Raji (cell line): ENCODE measurements around the gene TMEM207.

ENCODE experiments used
- POLR2A ChIP-seq: IDR thresholded peaks from 2 replicates; pipeline ENCODE4 v1.6.1; 2011; ENCODE audit warnings: low read depth, low read length, control low read depth; ENCODE audit not compliant: insufficient read depth

Gene TMEM207

DNA sequence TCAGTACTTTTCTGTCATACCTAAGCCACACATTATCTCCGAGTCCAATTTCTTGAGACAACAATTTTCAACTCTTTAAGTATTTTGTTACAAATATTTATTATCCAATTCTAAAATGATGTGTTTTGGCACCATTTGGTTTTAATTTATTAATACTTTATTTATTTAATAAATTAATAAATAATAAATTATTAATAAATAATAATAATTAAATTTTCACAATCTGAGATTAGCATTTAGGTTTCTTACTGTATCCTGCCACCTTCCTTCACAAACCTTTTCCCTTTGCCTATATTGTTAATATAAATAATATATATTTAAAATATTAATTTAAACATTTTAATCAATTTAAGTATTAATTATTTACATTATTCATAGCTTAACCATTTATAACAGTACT lies 23.9 kb downstream of the TMEM207 start:
- TF ChIP-seq POLR2A: no peak

GRCh38 chr3:190424478-190425439 lies 24.9 kb downstream of the TMEM207 start:
- no peak for TF ChIP-seq POLR2A

DNA sequence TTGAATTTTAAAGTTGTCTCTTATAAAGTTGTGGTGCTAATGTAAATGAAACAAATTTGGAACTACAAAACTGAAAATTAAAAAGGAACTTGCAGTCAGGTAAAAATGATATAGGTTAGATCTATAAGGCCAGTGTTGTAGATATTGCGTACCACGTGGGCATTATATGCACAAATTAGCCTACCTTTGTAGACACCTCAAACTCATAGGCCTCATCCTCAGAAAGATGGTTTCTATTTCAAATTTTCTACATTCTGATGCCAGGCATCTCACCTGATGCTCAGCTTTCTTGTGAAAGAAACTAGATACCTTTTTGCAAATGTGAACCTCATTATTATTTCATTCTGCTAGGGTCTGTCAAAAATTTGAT lies 25.6 kb downstream of the TMEM207 start:
- TF ChIP-seq POLR2A: no peak

DNA sequence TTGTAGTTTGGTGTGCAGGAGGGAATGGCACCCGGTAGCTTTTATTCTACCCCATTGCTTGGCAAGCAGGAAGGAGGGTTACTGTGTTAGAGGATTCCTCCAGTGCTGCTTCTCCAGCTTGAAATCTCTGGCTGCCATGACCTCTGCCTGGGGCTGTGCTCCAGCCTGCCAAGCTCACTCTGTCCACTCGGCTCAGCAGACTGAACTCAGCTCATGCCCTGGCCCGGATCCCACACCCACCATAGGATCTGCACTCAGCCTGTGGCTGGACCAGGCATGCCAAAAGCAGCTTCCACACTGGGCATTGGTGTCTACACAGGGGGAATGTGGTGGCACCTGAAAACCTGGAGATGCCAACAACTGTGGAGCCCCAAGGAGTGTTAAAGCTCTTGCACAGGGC lies 35.4 kb downstream of the TMEM207 start:
- no peak for TF ChIP-seq POLR2A

- no peak for TF ChIP-seq POLR2A
Observed at GRCh38 chr3:190404715-190405114, 45.0 kb downstream of the TMEM207 start.

GRCh38 chr3:190401963-190402362 lies 47.7 kb downstream of the TMEM207 start:
- no peak for TF ChIP-seq POLR2A

- TF ChIP-seq POLR2A: no peak
Observed at GRCh38 chr3:190399677-190400076, 50.0 kb downstream of the TMEM207 start.

DNA sequence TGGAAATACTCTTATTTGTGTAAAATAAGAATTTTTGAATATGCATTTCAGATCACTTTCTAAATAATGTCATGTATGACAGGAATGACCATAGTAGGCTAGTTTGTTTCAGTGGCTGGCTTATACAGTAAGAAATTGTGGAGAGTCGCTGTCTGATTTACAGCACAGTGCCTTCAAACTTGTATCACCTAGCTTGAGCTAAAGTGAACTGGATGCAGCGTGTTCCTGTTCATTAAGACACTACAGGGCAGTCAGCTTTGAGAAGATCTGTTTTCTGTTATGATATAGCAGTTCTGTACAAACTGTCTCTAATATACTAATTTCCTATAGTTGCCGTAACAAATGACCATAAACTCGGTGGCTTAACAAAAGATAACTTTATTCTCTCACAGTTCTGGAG lies 51.8 kb downstream of the TMEM207 start:
- TF ChIP-seq POLR2A: no peak

- TF ChIP-seq POLR2A: no peak
Observed at GRCh38 chr3:190396001-190396400, 53.7 kb downstream of the TMEM207 start.

DNA sequence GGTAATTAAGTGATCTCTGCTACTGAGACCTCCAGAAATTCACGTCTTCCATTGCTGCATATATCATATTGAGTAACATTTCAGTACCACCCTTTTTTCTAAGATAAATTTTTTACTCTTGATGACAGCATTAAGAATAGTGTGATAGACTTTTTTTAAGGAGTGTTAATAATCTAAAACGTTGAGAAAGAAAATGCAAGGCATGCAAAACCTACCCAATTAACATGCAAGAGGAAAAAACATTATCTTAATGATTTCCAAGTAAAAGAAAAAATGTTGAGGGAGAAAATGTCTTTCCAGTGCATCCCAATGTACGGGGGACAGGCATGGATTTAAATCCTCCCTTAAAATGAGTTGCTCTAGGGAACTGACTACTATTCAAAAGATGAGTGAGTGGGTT lies 61.0 kb downstream of the TMEM207 start:
- no peak for TF ChIP-seq POLR2A

- no peak for TF ChIP-seq POLR2A
Observed at GRCh38 chr3:190387578-190388213, 62.0 kb downstream of the TMEM207 start, which contains the start of gene CLDN16. CLDN16 (plus strand) TSS chr3:190388163; CDS start chr3:190388330, 167 bp downstream.

- no peak for TF ChIP-seq POLR2A
Observed at GRCh38 chr3:190385731-190386688, 63.7 kb downstream of the TMEM207 start.

- no peak for TF ChIP-seq POLR2A
Observed at GRCh38 chr3:190384309-190384756, 65.4 kb downstream of the TMEM207 start.

- no peak for TF ChIP-seq POLR2A
Observed at GRCh38 chr3:190382082-190382481, 67.6 kb downstream of the TMEM207 start.

- no peak for TF ChIP-seq POLR2A
Observed at GRCh38 chr3:190381441-190381840, 68.3 kb downstream of the TMEM207 start.
